GM12892 (cell line): ENCODE results near the gene ANKLE2.

Experiments
- POLR2A ChIP-seq: IDR thresholded peaks from 2 replicates; pipeline ENCODE4 v1.6.1; 2011; ENCODE audit warnings: low read depth, low read length, control low read depth
- POLR2AphosphoS5 ChIP-seq: IDR thresholded peaks from 2 replicates; pipeline ENCODE4 v1.6.1; 2011; ENCODE audit warnings: low read depth, low read length, control low read depth

DNA sequence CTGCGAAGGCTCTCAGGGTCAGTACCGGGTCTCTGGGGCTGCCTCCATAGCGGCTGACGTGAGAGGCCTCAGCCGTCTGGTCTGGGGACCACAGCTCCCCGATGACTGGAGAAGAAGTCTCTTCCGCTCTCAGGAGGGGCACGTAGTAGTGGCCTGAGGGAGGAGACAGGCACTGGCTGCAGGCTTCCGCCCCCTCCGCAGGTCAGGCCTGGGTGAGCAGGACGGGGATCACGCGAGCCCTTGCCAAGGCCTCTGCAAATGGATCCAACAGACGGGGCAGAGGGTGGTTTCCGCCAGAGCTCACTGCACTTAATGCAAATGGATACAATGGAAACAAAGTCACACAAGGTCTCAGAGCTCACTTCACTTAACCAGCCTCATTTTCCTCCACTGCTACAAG lies 24.7 kb downstream of the ANKLE2 start:
- TF ChIP-seq POLR2A = no peak
- TF ChIP-seq POLR2AphosphoS5 = no peak
